Measurements from ENCODE around the gene HIRA. TPM values are rescaled to one million over a fixed set of nuclear protein-coding genes. Genes with fewer than 3 reads are reported as not detected.
A peak's percentile ranks its signal among the peaks of the same experiment; 100 is the strongest.
"Not testable (repeated sequence)": the region's sequence is repeated elsewhere in the genome, so short reads cannot be mapped to it uniquely, and the experiment has no call there.

The HIRA gene
- total RNA-seq, 1 experiment from 2014 or later = 50.6 TPM

- intact Hi-C loops (cut with micrococcal nuclease; ENCODE audit: unreplicated experiment) = no loop called here
- no peak for TF ChIP-seq CTCF (conservative IDR thresholded peaks at IDR 0.05; ENCODE audit: low read depth, low read length)
- TF ChIP-seq EZH2 (IDR thresholded peaks at IDR 0.05; ENCODE audit: borderline replicate concordance, low read depth, low read length, poor library complexity, severe bottlenecking) = no peak
- peak within 1 kb of the TSS; percentile 92 for H3K27ac ChIP-seq (ENCODE audit: low read depth, low read length, poor library complexity, severe bottlenecking)
- BruUV-seq (replicated peaks) = no TSS peak
- H3K27me3 ChIP-seq (replicated peaks; ENCODE audit: insufficient read depth, low read depth, low read length, poor library complexity) = no peaks in the 10 kb centered on the region
- ChIA-PET POLR2A (ENCODE audit: low non-redundant PET) (no interaction called here), CTCF (no interaction called here)
- peaks cover 23% of the 10 kb centered on the region for H3K36me3 ChIP-seq (ENCODE audit: insufficient read depth, low read length, poor library complexity, severe bottlenecking)
- no peaks in the 10 kb centered on the region for H3K9me3 ChIP-seq (ENCODE audit: low read depth, low read length, poor library complexity, severe bottlenecking)
- H3K4me3 ChIP-seq (ENCODE audit: low read depth, low read length, poor library complexity, severe bottlenecking) = peak within 1 kb of the TSS; percentile 96
- peak; percentile 94 for DNase-seq (ENCODE audit: low spot score)
- H3K4me1 ChIP-seq (ENCODE audit: insufficient read depth, low read length, poor library complexity, severe bottlenecking) = peaks cover 6% of the 10 kb centered on the region
Observed at GRCh38 chr22:19447330-19448075, 16.0 kb upstream of the HIRA start, which contains the start of gene C22orf39. Gene C22orf39 (minus strand): TSS chr22:19447711. CDS start chr22:19447688, 23 bp downstream.

GRCh38 chr22:19446603-19447329, 15.2 kb upstream of the HIRA start:
- Histone ChIP-seq H3K9me3 (ENCODE audit: low read depth, low read length, poor library complexity, severe bottlenecking) (no peaks in the 10 kb centered on the region), H3K4me1 (ENCODE audit: insufficient read depth, low read length, poor library complexity, severe bottlenecking) (peaks cover 6% of the 10 kb centered on the region), H3K4me3 (ENCODE audit: low read depth, low read length, poor library complexity, severe bottlenecking) (peak overlapping the region; percentile 96), H3K27me3 (replicated peaks; ENCODE audit: insufficient read depth, low read depth, low read length, poor library complexity) (no peaks in the 10 kb centered on the region), H3K36me3 (ENCODE audit: insufficient read depth, low read length, poor library complexity, severe bottlenecking) (peaks cover 17% of the 10 kb centered on the region), H3K27ac (ENCODE audit: low read depth, low read length, poor library complexity, severe bottlenecking) (peak overlapping the region; percentile 92)
- intact Hi-C loops (cut with micrococcal nuclease; ENCODE audit: unreplicated experiment) = no loop called here
- TF ChIP-seq CTCF (conservative IDR thresholded peaks at IDR 0.05; ENCODE audit: low read depth, low read length) (no peak), EZH2 (IDR thresholded peaks at IDR 0.05; ENCODE audit: borderline replicate concordance, low read depth, low read length, poor library complexity, severe bottlenecking) (no peak)
- POLR2A ChIA-PET (ENCODE audit: low non-redundant PET) = no interaction called here
- no peak for DNase-seq (ENCODE audit: low spot score)
- CTCF ChIA-PET = no interaction called here
- BruUV-seq (replicated peaks) = no TSS peak

GRCh38 chr22:19445279-19445982, 13.9 kb upstream of the HIRA start:
- intact Hi-C loops (cut with micrococcal nuclease; ENCODE audit: unreplicated experiment); BruUV-seq (replicated peaks): not testable (repeated sequence)

More at GRCh38 chr22:19445279-19445982, 13.9 kb upstream of the HIRA start:
- DNase-seq (ENCODE audit: low spot score); H3K27me3 ChIP-seq (replicated peaks; ENCODE audit: insufficient read depth, low read depth, low read length, poor library complexity); H3K4me1 ChIP-seq (ENCODE audit: insufficient read depth, low read length, poor library complexity, severe bottlenecking); H3K27ac ChIP-seq (ENCODE audit: low read depth, low read length, poor library complexity, severe bottlenecking); POLR2A ChIA-PET (ENCODE audit: low non-redundant PET); H3K4me3 ChIP-seq (ENCODE audit: low read depth, low read length, poor library complexity, severe bottlenecking); H3K9me3 ChIP-seq (ENCODE audit: low read depth, low read length, poor library complexity, severe bottlenecking): not testable (repeated sequence)
- CTCF ChIA-PET = interaction anchor here (0.5 kb wide), 1 partner anchor 1366 kb away, joined by 3 read pairs; no protein-coding TSS in a partner anchor
- H3K36me3 ChIP-seq (ENCODE audit: insufficient read depth, low read length, poor library complexity, severe bottlenecking) = peaks cover 22% of the 10 kb centered on the region
